SK-N-MC (cell line): ENCODE measurements around the gene BRPF1.

ENCODE experiments used
- DNase-seq: peaks from one replicate; pipeline ENCODE4 v3.0.0-alpha.2; 2011; ENCODE audit warnings: low read depth, low spot score
- H3K27ac ChIP-seq: fragments of 200-600 bp; sonication (generic); 2 replicates; pipeline ENCODE4 v1.5.1; 2016; ENCODE audit warnings: mixed run types
- H3K36me3 ChIP-seq: fragments of 200-600 bp; sonication (generic); 2 replicates; pipeline ENCODE4 v1.6.1; 2017; ENCODE audit warnings: antibody characterized with exemption, low read length, mixed read lengths; ENCODE audit not compliant: insufficient read depth
- H3K4me3 ChIP-seq: fragments of 200-600 bp; sonication (generic); 2 replicates; pipeline ENCODE4 v1.5.1; 2016
- H3K9ac ChIP-seq: fragments of 200-600 bp; sonication (generic); 2 replicates; pipeline ENCODE4 v1.8.0; 2017; ENCODE audit warnings: mixed run types, mixed read lengths; ENCODE audit not compliant: insufficient read length
- H3K9me3 ChIP-seq: fragments of 200-600 bp; sonication (generic); 2 replicates; pipeline ENCODE4 v1.6.1; 2017; ENCODE audit warnings: low read depth, mild to moderate bottlenecking, antibody characterized with exemption, low read length, moderate library complexity, mixed read lengths
- EZH2 ChIP-seq: fragments of 200-600 bp; sonication (generic); IDR thresholded peaks from one replicate; pipeline ENCODE4 v1.6.1; 2017; ENCODE audit warnings: antibody characterized with exemption
- FOXP2 ChIP-seq: optimal IDR thresholded peaks from 2 replicates; pipeline ENCODE3; 2011; ENCODE audit warnings: mild to moderate bottlenecking, moderate library complexity; ENCODE audit not compliant: insufficient read depth; ENCODE audit errors: extremely low read length, control extremely low read depth
- POLR2AphosphoS5 ChIP-seq: IDR thresholded peaks from 2 replicates; pipeline ENCODE4 v1.6.1; 2012; ENCODE audit warnings: mild to moderate bottlenecking, low read depth, low read length, borderline replicate concordance

Gene BRPF1

GRCh38 chr3:9727041-9727595 is 4.4 kb upstream of the BRPF1 start:
- no peak for DNase-seq
- H3K36me3 ChIP-seq: no peaks in the 10 kb centered on the region
- no peak overlapping the region for H3K9ac ChIP-seq
- H3K27ac ChIP-seq: no peak overlapping the region
- H3K4me3 ChIP-seq: no peak overlapping the region
- TF ChIP-seq FOXP2: no peak
- TF ChIP-seq POLR2AphosphoS5: no peak
- H3K9me3 ChIP-seq: no peaks in the 10 kb centered on the region

DNA sequence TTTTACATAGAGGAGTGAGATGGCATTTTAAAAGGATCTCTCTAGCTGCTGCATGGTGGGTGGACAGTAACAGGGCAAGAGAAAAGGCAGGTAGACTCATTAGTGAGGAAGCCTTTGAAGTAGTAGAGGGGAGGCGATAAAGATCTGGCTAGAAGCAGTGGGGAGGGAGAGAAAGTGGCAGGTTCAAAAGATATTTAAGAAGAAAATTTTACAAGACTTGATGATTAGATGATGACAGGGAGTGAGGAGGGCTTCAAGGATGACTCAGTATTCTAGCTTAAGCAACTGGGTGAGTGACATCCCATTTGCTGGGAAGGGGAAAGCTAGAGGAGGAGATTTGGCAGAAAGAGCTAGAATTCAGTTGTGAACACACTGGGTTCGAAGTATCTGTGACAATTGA is 3.8 kb upstream of the BRPF1 start:
- no peak for DNase-seq
- no peak overlapping the region for H3K27ac ChIP-seq
- TF ChIP-seq FOXP2: no peak
- TF ChIP-seq POLR2AphosphoS5: no peak
- no peak for TF ChIP-seq EZH2
- no peaks in the 10 kb centered on the region for H3K9me3 ChIP-seq
- H3K9ac ChIP-seq: no peak overlapping the region
- H3K4me3 ChIP-seq: no peak overlapping the region
- H3K36me3 ChIP-seq: no peaks in the 10 kb centered on the region

DNA sequence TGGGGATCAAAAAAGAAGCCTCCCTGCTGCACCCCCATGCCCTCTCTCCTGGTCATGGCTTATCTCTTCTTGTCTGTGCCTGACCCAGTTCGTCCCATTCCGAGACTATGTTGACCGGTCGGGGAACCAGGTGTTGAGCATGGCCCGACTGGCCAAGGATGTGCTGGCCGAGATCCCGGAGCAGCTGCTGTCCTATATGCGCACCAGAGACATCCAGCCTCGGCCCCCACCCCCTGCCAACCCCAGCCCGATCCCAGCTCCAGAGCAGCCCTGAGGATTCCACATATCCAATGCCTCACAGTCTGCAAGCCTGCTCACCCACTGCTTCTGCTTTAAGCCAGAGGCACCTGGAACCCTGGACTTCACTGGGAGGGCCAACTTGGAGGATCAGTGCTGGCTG is 2.1 kb upstream of the BRPF1 start:
- no peak for TF ChIP-seq FOXP2
- Histone ChIP-seq H3K9me3 (no peaks in the 10 kb centered on the region), H3K27ac (no peak overlapping the region), H3K36me3 (peaks cover 3% of the 10 kb centered on the region; the same call in 1 of the 2 replicates), H3K9ac (no peak overlapping the region), H3K4me3 (no peak overlapping the region)
- no peak for DNase-seq

DNA sequence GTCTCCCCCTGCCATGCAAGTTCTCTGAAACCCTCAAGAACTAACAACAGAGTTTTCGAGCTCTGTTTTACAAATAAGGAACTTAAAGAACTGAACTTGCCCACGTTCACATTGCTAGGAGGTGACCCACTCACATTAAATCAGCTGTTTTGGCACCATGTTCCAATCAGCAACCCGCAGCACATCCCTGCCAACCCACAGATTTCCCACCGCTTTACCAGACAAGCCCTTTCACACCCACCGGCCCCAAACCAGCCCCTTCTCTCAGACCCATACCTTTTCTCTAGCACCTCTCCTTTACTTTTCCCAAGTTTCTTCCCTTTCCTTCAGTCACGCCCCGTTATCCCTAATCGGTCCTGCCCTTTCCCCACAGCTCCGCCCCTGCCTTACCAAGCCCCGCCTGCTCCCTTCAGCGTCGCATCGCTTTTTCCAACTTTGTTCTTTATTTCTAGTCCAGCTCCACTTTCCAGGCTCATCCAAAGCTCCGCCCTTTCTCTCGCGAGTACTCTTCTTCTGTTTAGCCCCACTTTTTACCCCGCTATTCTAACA is 804 bp upstream of the BRPF1 start:
- Histone ChIP-seq H3K9ac (no peak overlapping the region), H3K36me3 (peaks cover 8% of the 10 kb centered on the region; the same call in 1 of the 2 replicates), H3K4me3 (peak overlapping the region; percentile 70), H3K9me3 (no peaks in the 10 kb centered on the region), H3K27ac (peak overlapping the region; percentile 73; the same call in 1 of the 2 replicates)
- DNase-seq: no peak
- TF ChIP-seq EZH2 (no peak), POLR2AphosphoS5 (no peak), FOXP2 (no peak)

- DNase-seq: no peak
- peaks cover 14% of the 10 kb centered on the region; the same call in 1 of the 2 replicates for H3K36me3 ChIP-seq
- TF ChIP-seq EZH2: no peak
- TF ChIP-seq POLR2AphosphoS5: no peak
- no peak for TF ChIP-seq FOXP2
- no peaks in the 10 kb centered on the region for H3K9me3 ChIP-seq
- peak overlapping the region; percentile 96 for H3K9ac ChIP-seq
- peak overlapping the region; percentile 74 for H3K4me3 ChIP-seq
- no peak overlapping the region for H3K27ac ChIP-seq
Observed at GRCh38 chr3:9732080-9732739, 675 bp downstream of the BRPF1 start.

- H3K4me3 ChIP-seq: peak overlapping the region; percentile 74
- H3K9me3 ChIP-seq: no peaks in the 10 kb centered on the region
- TF ChIP-seq POLR2AphosphoS5 (no peak), FOXP2 (no peak), EZH2 (no peak)
- H3K27ac ChIP-seq: no peak overlapping the region
- no peak for DNase-seq
- H3K36me3 ChIP-seq: peaks cover 14% of the 10 kb centered on the region; the same call in 1 of the 2 replicates
- peak overlapping the region; percentile 96 for H3K9ac ChIP-seq
Observed at GRCh38 chr3:9732740-9733115, 1.2 kb downstream of the BRPF1 start.

- Histone ChIP-seq H3K4me3 (no peak overlapping the region), H3K9me3 (no peaks in the 10 kb centered on the region), H3K27ac (no peak overlapping the region), H3K9ac (no peak overlapping the region), H3K36me3 (peaks cover 36% of the 10 kb centered on the region; the same call in 1 of the 2 replicates)
- TF ChIP-seq EZH2 (no peak), POLR2AphosphoS5 (no peak)
- no peak for DNase-seq
Observed at GRCh38 chr3:9736831-9737230, 5.3 kb downstream of the BRPF1 start.

DNA sequence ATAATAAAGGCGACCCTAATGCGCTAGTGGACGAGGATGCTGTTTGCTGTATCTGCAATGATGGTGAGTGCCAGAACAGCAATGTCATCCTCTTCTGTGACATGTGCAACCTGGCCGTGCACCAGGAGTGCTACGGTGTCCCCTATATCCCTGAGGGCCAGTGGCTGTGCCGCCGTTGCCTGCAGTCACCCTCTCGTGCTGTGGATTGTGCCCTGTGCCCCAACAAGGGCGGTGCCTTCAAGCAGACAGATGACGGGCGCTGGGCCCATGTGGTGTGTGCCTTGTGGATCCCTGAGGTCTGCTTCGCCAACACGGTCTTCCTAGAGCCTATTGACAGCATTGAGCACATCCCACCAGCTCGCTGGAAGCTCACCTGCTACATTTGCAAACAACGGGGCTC is 7.6 kb downstream of the BRPF1 start:
- Histone ChIP-seq H3K9me3 (no peaks in the 10 kb centered on the region), H3K36me3 (peaks cover 54% of the 10 kb centered on the region; the same call in 1 of the 2 replicates), H3K27ac (no peak overlapping the region), H3K4me3 (no peak overlapping the region), H3K9ac (no peak overlapping the region)
- TF ChIP-seq EZH2 (no peak), POLR2AphosphoS5 (no peak)
- DNase-seq: no peak
